ENCODE data around the gene BBOX1.
"Not testable (repeated sequence)": the region's sequence is repeated elsewhere in the genome, so short reads cannot be mapped to it uniquely, and the experiment has no call there.

Gene BBOX1

DNA sequence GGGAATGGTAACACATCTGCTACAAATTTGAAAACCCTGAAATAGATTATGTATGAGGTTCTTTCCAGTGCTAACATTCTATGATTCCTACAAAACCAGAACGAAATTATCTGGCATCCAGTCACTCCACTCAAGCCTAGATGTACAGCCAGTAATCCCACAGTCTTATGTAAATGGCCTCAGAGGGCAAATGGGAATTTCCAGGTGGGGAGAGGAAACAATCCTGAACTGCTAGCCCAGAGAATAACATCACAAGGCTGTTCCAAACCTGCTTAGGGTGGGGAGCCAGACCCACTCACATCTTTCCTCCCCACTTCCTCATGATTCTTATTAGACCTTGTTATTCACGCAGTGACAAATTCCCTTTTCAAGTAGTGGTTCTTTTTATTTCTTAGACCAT, 43.2 kb upstream of the BBOX1 start:
- no peak for DNase-seq (ENCODE audit: extremely low read depth, insufficient read length)
- TF ChIP-seq, protein P1, sequence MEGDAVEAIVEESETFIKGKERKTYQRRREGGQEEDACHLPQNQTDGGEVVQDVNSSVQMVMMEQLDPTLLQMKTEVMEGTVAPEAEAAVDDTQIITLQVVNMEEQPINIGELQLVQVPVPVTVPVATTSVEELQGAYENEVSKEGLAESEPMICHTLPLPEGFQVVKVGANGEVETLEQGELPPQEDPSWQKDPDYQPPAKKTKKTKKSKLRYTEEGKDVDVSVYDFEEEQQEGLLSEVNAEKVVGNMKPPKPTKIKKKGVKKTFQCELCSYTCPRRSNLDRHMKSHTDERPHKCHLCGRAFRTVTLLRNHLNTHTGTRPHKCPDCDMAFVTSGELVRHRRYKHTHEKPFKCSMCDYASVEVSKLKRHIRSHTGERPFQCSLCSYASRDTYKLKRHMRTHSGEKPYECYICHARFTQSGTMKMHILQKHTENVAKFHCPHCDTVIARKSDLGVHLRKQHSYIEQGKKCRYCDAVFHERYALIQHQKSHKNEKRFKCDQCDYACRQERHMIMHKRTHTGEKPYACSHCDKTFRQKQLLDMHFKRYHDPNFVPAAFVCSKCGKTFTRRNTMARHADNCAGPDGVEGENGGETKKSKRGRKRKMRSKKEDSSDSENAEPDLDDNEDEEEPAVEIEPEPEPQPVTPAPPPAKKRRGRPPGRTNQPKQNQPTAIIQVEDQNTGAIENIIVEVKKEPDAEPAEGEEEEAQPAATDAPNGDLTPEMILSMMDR (IDR thresholded peaks at IDR 0.05; ENCODE audit: insufficient read depth, low read length, poor library complexity, severe bottlenecking), result no peak
- no peaks in the 10 kb centered on the region for H3K36me3 ChIP-seq (ENCODE audit: control insufficient read depth, insufficient read depth, low read length)
- no peaks in the 10 kb centered on the region for H3K27me3 ChIP-seq (replicated peaks; ENCODE audit: control insufficient read depth, insufficient read depth, low read length)
- no peak overlapping the region for H3K4me3 ChIP-seq (replicated peaks; ENCODE audit: low read depth, low read length)

DNA sequence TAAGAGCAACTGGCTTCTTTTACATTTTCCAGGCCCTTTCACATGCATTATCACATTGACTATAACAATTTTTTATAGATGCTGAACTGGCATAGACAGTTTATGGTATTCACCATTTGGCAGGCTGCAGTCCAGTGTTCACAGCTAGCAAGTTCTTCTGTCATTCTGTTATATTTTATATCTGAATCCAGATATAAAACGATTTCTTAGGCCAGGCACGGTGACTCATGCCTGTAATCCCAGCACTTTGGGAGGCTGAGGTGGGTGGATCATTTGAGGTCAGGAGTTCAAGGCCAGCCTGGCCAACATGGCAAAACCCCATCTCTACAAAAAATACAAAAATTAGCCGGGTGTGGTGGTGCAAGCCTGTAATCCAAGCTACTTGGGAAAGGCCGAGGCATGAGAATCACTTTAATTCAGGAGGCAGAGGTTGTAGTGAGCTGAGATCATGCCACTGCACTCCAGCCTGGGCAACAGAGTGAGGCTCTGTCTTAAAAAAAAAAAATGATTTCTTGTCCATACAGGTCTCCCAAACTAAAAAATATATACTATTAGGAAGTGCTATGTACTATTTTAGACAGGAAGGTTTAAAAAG, 39.4 kb upstream of the BBOX1 start:
- not testable (repeated sequence) for DNase-seq (ENCODE audit: extremely low read depth, insufficient read length); H3K27me3 ChIP-seq (replicated peaks; ENCODE audit: control insufficient read depth, insufficient read depth, low read length); H3K36me3 ChIP-seq (ENCODE audit: control insufficient read depth, insufficient read depth, low read length); H3K4me3 ChIP-seq (replicated peaks; ENCODE audit: low read depth, low read length)

DNA sequence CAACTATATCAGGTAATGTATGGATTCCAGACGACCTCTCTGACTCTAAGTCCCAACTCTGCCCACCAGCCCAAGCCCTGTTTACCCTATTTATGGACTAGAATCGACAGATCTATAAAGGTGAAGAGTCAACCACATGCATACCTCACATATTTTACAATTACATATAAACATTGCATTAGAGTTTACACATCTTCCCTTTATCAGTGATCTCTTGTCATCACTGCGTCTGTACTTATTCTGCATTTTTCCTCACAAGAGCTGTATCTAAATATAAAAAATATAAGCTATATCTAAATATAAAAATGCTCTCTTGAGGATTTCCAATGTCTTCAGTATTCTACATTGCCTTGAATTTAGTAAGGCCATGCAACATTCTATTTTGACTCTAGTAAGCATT, 38.2 kb upstream of the BBOX1 start:
- TF ChIP-seq, protein P1 (IDR thresholded peaks at IDR 0.05; ENCODE audit: insufficient read depth, low read length, poor library complexity, severe bottlenecking), result no peak
- H3K36me3 ChIP-seq (ENCODE audit: control insufficient read depth, insufficient read depth, low read length), result no peaks in the 10 kb centered on the region
- DNase-seq (ENCODE audit: extremely low read depth, insufficient read length), result no peak
- H3K27me3 ChIP-seq (replicated peaks; ENCODE audit: control insufficient read depth, insufficient read depth, low read length), result no peaks in the 10 kb centered on the region
- H3K4me3 ChIP-seq (replicated peaks; ENCODE audit: low read depth, low read length), result no peak overlapping the region

DNA sequence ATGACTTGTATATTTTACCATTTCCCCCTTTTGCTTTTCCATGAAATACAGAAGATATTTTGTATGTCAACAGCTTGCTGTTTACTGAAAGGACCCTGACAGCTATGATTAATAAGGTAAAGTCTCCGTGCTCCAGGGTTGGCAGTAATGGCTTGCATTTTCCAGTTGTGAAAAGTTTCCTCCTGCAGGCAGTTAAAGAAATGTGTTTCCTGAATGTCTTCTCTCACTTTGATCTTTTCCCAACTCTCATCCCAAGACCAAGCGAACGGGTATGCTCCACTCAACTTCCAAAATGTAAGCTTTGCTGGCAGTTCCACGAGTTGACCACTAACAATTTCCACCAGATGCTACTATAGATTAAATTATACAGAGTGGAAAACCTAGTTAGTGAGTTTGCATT, 37.8 kb upstream of the BBOX1 start:
- Histone ChIP-seq H3K4me3 (replicated peaks; ENCODE audit: low read depth, low read length) (no peak overlapping the region), H3K27me3 (replicated peaks; ENCODE audit: control insufficient read depth, insufficient read depth, low read length) (no peaks in the 10 kb centered on the region), H3K36me3 (ENCODE audit: control insufficient read depth, insufficient read depth, low read length) (no peaks in the 10 kb centered on the region)
- DNase-seq (ENCODE audit: extremely low read depth, insufficient read length), result no peak
- TF ChIP-seq, protein P1 (IDR thresholded peaks at IDR 0.05; ENCODE audit: insufficient read depth, low read length, poor library complexity, severe bottlenecking), result no peak

DNA sequence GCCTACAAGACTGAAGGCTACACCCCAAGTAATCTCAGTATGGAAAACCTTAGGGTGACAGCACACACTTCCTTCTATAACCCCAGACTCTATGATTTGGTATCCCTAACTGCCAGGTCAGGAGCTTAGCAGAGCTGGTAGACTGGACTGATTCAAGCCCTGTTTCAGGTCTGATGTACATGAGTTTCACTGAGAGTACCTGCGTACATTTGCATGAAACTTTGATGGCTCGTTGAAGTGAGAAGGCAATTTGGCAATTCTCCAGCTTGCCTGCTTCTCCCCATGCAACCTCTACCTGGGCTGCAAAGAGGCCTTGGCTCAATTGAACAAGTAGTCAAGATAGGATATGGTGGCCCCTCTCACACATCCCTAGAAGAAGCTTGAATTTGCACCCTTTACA, 36.5 kb upstream of the BBOX1 start:
- H3K27me3 ChIP-seq (replicated peaks; ENCODE audit: control insufficient read depth, insufficient read depth, low read length), result no peaks in the 10 kb centered on the region

DNA sequence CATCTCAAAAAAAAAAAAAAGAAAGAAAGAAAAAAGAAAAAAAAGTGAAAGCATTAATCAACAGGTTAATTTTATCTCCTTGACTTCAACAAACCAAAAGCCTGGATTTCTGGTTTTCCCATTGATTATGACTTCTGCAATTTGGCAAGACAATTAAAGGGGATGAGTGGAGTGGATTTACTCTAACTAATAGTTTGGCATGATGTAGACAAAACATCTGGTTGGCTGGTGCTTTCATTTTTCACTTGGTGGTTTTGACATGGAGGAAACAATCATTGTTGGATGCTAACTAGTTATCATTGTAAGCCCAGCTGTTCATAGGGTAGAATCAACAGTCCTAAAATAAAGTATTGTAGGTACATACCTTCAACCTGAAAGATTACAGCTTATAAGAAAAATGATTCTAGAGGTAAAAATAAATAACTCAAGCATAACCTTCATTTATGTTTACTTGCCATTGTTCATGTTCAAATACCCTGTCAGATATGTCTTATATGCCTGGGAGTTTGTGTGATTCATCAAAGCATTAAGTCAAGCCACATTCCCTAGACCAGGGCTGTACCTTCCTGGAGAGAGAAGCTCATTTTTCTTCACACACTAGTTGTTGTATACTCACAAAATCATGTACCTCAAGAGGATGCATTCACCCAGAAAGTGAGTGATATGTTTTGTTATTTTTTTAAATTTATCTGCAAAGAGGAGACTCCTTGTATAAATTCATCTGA, 31.6 kb upstream of the BBOX1 start:
- no peak for DNase-seq (ENCODE audit: extremely low read depth, insufficient read length)
- no peak overlapping the region for H3K4me3 ChIP-seq (replicated peaks; ENCODE audit: low read depth, low read length)
- TF ChIP-seq, protein P1 (IDR thresholded peaks at IDR 0.05; ENCODE audit: insufficient read depth, low read length, poor library complexity, severe bottlenecking), result no peak
- H3K27me3 ChIP-seq (replicated peaks; ENCODE audit: control insufficient read depth, insufficient read depth, low read length), result no peaks in the 10 kb centered on the region
- no peaks in the 10 kb centered on the region for H3K36me3 ChIP-seq (ENCODE audit: control insufficient read depth, insufficient read depth, low read length)

More for the DNA sequence above, 36.5 kb upstream of the BBOX1 start:
- Histone ChIP-seq H3K36me3 (ENCODE audit: control insufficient read depth, insufficient read depth, low read length) (no peaks in the 10 kb centered on the region), H3K4me3 (replicated peaks; ENCODE audit: low read depth, low read length) (no peak overlapping the region)
- TF ChIP-seq, protein P1 (IDR thresholded peaks at IDR 0.05; ENCODE audit: insufficient read depth, low read length, poor library complexity, severe bottlenecking), result no peak
- DNase-seq (ENCODE audit: extremely low read depth, insufficient read length), result no peak
